RKO (cell line): Measurements from ENCODE around the gene PTPRO.

ENCODE experiments used
- DNase-seq: peaks from one replicate; pipeline ENCODE4 v3.0.0-alpha.2; 2016; ENCODE audit warnings: low spot score

Gene PTPRO

GRCh38 chr12:15322164-15323061 is at the start of gene PTPRO:
Gene PTPRO, plus strand, starts transcription at chr12:15322508.
- DNase-seq, result no peak

- DNase-seq, result no peak
Observed at GRCh38 chr12:15273896-15274295, 48.4 kb upstream of the PTPRO start.

GRCh38 chr12:15274561-15274967 is 47.7 kb upstream of the PTPRO start:
- DNase-seq, result no peak

- DNase-seq, result peak; percentile 51
Observed at GRCh38 chr12:15276088-15276698, 46.1 kb upstream of the PTPRO start.

DNA sequence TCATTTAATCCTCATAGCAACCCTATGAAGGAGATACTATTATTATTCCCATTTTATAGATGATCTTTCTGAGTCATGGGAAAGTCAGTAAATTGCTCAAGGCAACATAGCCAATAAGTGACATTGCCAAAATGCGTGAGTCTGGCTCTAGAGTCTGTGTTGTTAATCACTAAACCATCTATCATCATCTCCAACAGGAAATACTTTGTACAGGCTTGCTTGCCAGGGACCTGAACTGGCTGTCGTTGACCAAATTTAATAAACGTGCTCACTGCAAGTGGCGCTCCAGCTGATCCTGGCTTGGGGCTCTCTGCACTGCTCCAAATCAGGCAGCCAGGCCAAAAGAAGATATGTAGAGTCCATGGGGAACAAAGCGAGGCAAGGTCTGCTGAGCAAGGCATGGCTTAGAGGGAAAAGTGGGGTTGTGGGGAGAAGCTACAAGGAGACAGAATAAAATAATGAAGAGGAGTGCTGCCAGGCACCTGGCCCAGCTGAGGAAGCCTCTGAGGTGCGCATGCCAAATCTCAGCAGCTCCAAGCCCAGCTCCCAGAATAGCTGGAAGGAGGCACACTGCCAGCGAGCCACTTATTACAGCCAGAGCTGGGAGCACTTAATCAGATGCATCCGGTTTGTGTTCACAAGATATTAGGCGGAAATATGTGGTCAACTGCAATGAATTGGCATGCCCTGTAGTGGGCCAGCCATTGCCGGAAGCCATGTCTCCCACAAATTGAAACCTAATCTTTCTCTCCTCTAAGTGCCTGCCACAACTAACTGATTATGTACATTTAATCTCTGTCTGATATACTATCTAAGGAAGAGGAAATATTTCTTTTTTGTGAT is 43.3 kb upstream of the PTPRO start:
- no peak for DNase-seq

- DNase-seq, result no peak
Observed at GRCh38 chr12:15280930-15281329, 41.4 kb upstream of the PTPRO start.

GRCh38 chr12:15289192-15289591 is 33.1 kb upstream of the PTPRO start:
- no peak for DNase-seq

DNA sequence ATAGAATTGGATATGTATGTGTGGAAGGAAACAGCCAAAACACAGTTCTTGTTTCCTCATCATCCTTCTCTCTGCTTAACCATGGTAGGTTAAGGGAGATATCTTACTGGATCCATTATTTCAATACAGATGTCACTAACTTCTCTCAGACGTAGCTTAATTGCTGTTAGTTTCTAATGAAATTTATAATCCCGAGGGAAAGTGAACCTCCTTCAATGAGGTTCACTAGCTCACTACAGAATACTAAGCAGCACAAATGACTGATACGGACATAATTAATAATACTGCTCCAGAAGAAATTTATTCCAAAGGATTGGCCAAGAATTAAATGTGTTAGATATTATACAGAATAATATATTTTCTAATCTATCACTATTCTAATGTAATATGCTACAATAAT is 28.6 kb upstream of the PTPRO start:
- DNase-seq, result no peak

DNA sequence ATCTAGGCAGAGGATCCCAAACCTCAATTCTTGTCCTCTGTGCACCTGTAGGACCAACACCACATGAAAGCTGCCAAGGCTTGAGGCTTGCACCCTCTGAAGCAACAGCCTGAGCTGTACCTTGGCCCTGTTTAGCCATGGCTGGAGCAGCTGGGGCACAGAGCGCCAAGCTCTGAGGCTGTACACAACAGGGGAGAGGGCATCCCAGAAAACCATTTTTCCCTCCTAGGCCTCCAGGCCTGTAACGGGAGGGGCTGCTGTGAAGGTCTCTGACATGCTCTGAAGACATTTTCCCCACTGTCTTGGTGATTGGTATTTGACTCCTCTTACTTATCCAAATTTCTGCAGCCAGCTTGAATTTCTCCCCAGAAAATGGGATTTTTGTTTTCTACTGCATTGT is 22.4 kb upstream of the PTPRO start:
- DNase-seq, result no peak

GRCh38 chr12:15304296-15304695 is 18.0 kb upstream of the PTPRO start:
- DNase-seq, result no peak

GRCh38 chr12:15306605-15307004 is 15.7 kb upstream of the PTPRO start:
- no peak for DNase-seq

DNA sequence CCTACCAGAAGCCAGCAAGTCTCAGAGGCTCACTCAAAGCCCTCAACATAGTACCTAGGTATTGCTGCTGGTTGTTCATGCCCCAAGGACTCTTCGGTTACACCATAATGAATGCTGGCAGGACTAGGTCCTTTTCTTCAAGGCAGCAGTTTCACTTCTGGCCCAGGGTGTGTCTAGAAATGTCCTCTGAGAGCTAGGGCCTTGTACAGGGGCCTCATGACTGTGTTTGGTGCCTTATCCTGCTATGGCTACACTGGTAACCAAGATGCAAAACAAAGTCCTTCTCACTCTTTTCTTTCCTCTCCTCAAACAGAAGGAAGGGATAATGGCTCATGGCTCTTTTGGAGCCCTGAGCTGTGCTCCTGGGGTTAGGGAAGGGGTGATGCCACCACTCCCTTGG is 15.2 kb upstream of the PTPRO start:
- DNase-seq, result no peak

DNA sequence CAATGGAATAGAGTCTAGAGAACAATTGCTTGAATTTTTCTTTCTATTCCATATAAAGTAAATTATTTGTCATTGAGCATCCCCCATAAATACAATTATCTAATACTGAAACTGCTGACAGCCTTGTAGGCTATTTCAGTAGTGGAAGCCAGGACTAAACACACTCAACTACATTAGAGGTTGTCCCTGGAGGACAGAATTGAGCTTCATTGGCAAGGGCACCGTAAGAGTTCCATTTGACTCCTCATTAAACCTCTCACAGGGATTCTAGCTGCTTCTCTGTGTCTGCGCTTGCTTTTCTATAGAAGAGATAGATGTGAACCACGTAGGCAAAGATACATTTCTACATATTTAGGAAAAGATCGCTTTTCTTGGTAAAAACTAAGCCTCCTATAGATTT is 3.5 kb upstream of the PTPRO start:
- no peak for DNase-seq

DNA sequence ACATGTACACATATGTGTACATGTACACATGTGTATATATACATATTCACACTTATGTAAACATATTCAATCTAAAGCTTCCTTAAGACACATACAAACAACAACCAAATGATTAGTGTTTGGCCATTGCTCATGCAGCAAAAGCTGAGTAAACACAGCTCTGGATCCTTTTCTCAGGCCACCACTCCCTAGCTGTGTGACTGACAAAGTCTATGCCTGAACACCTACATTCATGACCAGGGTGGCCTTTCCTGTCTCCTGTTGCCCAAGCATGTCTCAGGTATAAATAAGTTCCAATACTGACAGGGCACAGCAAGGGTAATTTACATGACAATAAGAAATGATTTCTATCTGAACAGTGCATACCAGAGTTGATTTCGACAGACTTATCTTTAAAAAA is 1.4 kb upstream of the PTPRO start:
- DNase-seq, result no peak

GRCh38 chr12:15323480-15323879 is 1.2 kb downstream of the PTPRO start:
- no peak for DNase-seq

GRCh38 chr12:15329891-15330290 is 7.6 kb downstream of the PTPRO start:
- no peak for DNase-seq

- DNase-seq, result no peak
Observed at GRCh38 chr12:15334225-15334624, 11.9 kb downstream of the PTPRO start.

- no peak for DNase-seq
Observed at GRCh38 chr12:15335959-15336358, 13.7 kb downstream of the PTPRO start.

- peak; percentile 76 for DNase-seq
Observed at GRCh38 chr12:15336768-15337553, 14.7 kb downstream of the PTPRO start.

DNA sequence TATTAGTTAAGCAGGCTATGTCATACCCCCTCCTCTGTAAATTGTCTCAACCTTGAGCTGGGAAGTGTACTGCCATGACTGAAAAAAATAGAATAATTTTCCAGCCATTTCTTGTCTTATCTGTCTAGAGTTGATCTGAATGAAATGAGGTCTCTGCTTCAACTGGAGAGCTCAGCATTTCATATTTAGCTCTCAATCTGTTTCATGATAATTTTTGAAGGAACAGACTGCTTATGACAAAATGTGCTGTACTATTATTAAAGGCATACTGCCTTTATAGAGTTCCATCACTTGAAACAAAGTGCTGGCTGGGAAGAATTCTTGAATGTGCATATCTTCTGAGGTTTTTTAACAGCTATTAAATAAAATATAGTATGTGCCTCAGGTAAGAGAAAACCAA is 19.1 kb downstream of the PTPRO start:
- DNase-seq, result no peak

- DNase-seq, result no peak
Observed at GRCh38 chr12:15344561-15344960, 22.3 kb downstream of the PTPRO start.

- no peak for DNase-seq
Observed at GRCh38 chr12:15346488-15346887, 24.2 kb downstream of the PTPRO start.
